NOMO-1 (cell line): ENCODE data around the gene PCSK9.

Experiments
- DNase-seq, 2 experiments: peaks; one replicate each; lab custom pipeline; 2025; ENCODE audit not compliant: unreplicated experiment in 2 of 2; lab: John Stamatoyannopoulos, UW

PCSK9 gene

GRCh38 chr1:55057270-55057955 lies 18.1 kb downstream of the PCSK9 start:
- DNase-seq = no peak

GRCh38 chr1:55057956-55058298 lies 18.6 kb downstream of the PCSK9 start:
- DNase-seq = no peak

- DNase-seq = no peak
Observed at GRCh38 chr1:55059302-55060132, 20.2 kb downstream of the PCSK9 start.

GRCh38 chr1:55060133-55060999 lies 21.0 kb downstream of the PCSK9 start:
- no peak for DNase-seq

- DNase-seq = no peak
Observed at GRCh38 chr1:55061000-55061705, 21.8 kb downstream of the PCSK9 start.

GRCh38 chr1:55061706-55062321 lies 22.5 kb downstream of the PCSK9 start:
- DNase-seq = no peak

DNA sequence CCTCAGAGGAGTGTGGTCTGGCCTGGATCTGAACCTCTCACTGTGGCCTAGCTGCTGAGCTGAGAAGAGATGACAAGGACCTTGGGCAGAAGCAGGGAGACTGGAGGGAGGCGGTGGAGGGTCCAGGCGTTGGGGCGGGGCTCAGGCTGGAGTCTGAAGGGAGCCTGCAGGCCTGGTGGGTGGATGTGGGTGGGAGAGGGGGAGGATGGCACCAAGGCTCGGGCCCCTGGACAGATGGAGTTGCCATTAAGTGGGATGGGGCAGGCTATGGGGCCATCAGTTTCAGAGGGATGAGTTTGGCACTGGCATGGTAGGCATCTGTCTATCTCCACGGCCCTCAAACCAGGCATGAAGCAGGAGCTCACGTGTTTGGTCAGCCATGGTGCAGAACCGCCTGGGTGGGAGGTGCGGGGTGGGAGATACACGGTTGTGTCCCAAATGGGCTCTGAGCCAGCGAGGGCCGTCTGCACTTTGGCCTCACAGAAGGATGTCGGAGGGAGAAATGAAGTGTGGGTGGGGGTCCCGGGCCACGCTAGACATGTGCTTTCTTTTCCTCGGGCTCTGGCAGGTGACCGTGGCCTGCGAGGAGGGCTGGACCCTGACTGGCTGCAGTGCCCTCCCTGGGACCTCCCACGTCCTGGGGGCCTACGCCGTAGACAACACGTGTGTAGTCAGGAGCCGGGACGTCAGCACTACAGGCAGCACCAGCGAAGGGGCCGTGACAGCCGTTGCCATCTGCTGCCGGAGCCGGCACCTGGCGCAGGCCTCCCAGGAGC lies 23.6 kb downstream of the PCSK9 start:
- no peak for DNase-seq

- DNase-seq = no peak
Observed at GRCh38 chr1:55063577-55063942, 24.2 kb downstream of the PCSK9 start.

DNA sequence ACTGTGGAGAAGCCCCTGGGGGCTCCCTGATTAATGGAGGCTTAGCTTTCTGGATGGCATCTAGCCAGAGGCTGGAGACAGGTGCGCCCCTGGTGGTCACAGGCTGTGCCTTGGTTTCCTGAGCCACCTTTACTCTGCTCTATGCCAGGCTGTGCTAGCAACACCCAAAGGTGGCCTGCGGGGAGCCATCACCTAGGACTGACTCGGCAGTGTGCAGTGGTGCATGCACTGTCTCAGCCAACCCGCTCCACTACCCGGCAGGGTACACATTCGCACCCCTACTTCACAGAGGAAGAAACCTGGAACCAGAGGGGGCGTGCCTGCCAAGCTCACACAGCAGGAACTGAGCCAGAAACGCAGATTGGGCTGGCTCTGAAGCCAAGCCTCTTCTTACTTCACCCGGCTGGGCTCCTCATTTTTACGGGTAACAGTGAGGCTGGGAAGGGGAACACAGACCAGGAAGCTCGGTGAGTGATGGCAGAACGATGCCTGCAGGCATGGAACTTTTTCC lies 24.8 kb downstream of the PCSK9 start:
- DNase-seq = no peak

DNA sequence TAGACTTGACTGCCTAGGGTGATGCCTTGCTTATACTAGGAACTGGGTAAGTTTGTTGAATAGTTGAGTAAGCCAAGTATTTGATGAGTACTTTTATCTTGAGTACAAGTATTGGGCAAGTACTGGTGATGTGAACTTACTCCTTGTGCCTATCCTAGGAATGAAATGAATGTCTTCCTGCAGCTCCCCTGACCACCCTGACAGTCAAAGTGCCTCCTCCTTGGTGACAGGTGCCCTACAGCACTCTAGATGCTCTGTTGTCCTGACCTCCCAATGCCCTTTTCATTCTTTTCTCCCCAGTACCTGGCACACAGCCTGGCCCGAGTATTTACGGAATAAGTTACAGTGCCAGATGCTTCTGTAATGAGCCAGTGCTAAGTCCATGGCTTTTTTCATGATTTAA lies 25.5 kb downstream of the PCSK9 start:
- no peak for DNase-seq

DNA sequence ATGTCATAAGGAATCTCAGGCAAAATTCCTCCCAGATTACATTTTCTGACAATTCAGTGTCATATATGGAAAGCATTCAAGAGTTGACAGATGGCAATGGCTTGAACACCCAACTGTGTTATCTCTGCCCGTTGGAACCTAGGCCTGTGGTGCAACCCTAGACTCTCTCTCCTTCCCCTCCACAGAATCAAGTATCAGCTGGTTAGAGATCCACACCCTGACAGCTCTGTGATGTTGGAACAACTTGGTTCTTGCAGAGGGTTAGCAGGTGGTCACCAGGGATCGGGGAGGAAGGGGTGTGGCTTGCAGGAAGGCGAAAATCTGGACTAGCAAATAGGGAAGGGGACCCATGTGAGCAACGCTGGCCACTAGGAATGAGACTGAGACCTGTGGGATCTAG lies 26.3 kb downstream of the PCSK9 start:
- DNase-seq = no peak

DNA sequence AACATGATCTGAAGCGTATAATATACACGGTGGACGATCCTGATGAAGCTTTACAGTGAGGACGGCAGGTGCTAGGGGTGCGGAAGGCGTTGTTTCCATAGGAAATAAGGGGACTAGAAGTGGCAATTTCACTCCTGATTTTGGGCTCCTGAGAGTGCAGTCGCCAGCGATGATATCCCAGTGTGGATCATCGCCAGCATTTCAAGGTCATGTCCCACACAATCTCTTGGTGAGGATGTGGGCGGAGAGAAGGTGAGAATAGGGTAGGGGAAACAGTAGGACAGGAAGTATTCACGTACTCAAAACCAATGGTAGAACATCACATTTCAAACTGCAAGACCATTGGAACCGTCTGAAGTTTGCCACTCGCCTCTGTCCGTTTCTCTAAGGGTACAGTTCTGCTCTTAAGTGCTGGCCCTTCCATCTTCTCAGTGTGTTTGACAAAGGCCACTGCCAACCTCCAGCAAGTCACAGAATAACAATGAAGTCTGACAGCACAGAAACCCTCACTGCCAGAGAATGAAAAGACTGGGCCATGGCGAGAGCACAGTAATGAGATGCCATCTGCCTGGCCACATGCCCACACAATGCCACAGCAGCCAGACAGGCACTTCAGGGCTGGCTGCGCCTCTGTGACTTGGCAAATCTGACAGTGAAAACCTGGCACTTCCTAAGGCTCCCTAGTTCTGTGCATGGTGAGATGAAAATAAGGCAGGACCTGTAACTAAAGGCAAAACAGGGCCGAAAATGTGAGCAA lies 27.9 kb downstream of the PCSK9 start:
- DNase-seq = no peak

GRCh38 chr1:55067914-55068313 lies 28.6 kb downstream of the PCSK9 start:
- DNase-seq = no peak

DNA sequence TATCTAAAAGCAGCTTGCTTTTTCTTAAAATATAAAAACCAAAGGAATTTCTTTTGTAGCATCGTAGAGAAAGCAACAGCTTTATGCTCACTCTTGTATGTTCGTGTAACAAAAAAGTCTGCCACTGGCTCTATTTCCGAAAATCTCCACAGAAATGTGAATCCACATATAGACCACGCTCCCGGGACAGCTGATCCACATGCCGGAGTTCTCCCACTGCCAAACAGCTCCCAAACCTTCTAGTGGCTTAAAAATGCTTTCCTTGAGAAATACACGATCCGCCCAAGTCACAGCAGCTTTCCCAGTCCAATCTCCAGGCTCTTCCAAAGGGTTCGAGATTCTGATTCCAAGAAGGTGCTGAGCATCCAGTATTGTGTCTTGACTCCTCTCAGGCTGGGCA lies 29.3 kb downstream of the PCSK9 start:
- DNase-seq = no peak

- DNase-seq = no peak
Observed at GRCh38 chr1:55069280-55069679, 29.9 kb downstream of the PCSK9 start.

DNA sequence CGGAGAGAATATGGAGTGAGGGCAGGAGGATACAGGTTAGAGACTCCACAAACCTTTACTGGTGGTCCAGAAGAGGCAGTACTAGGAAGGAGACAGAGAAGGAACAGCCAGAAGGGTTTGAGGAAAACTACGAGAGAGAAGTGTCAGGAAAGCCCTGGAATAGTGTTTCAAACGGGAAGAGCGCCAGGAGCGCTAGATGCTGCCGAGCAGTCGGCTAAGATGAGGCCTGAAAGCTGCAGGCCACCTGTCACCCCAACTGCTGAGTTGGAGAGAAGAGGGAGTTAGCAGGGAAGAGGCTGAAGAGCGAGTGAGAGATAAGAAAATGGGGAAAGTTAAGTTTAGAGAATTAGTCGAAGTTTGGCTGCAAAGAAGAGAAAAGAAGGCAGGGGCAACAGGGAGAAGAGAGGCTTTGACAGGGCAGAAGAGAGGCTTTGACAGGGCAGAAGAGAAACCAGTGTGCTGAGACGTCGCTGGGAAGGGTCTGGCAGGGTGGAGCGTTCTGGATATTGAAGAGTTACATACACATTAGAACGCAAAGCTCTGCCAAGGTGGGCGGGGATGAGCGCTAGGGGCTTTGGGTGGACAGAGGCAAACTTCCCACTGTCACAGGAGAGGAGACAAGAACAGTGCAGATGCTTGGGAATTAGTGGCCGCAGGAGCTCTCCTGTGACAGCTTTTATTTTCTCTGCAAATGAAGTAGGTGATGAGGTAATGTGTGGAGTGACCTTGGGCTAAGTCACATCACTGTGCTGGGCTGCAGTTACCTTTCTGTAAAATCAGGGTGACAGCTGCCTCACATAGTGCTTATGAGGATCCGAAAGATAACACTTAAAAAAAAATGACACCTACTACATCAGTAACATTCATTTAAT lies 31.2 kb downstream of the PCSK9 start:
- no peak for DNase-seq

DNA sequence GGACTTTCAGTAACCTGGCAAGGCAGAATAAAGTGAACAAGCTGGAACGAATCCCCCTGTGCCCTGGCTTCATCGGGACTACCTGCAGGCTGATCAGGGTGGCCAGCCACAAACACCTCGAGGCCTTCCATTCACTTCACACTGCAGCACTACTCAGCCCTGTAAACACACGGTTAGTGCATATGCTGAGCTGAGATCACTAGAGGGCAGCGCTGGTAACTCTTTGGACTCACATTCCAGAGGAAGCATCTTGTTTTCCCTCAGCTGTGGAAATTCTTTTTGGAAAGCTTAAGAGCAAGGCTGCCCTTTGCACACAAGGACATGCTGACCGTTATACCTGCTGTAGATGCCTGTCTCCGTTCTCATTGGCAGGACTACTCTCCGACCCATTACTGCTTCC lies 32.1 kb downstream of the PCSK9 start:
- DNase-seq = no peak
